ENCODE results near the gene YARS1.

DNA sequence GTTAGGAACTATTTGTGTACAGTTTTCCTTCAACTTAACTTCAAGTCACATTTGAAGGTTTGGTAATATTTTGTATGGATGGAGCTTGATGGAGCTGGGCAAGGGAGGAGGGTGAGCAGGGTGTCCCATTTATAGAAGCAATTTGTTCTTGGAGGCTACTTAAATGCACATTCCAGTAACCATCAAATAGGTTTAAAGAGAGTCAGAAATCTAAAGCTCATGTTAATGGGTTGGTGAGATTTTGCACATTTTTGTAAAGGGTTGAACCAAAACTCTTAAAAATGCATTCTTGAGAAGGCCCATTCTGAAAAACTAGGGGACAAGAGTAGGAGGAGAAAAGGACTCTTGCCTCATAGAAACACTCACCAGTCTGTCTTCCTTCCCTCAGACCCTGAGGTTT, 43.4 kb upstream of the YARS1 start:
- TF ChIP-seq, protein P1, sequence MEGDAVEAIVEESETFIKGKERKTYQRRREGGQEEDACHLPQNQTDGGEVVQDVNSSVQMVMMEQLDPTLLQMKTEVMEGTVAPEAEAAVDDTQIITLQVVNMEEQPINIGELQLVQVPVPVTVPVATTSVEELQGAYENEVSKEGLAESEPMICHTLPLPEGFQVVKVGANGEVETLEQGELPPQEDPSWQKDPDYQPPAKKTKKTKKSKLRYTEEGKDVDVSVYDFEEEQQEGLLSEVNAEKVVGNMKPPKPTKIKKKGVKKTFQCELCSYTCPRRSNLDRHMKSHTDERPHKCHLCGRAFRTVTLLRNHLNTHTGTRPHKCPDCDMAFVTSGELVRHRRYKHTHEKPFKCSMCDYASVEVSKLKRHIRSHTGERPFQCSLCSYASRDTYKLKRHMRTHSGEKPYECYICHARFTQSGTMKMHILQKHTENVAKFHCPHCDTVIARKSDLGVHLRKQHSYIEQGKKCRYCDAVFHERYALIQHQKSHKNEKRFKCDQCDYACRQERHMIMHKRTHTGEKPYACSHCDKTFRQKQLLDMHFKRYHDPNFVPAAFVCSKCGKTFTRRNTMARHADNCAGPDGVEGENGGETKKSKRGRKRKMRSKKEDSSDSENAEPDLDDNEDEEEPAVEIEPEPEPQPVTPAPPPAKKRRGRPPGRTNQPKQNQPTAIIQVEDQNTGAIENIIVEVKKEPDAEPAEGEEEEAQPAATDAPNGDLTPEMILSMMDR (IDR thresholded peaks at IDR 0.05; ENCODE audit: low read depth, low read length, missing input control) = no peak
- TF ChIP-seq, protein P2, sequence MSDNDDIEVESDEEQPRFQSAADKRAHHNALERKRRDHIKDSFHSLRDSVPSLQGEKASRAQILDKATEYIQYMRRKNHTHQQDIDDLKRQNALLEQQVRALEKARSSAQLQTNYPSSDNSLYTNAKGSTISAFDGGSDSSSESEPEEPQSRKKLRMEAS (IDR thresholded peaks at IDR 0.05) = no peak
- TF ChIP-seq GABPA (IDR thresholded peaks at IDR 0.05 in 1 of 2, conservative IDR thresholded peaks at IDR 0.05 in 1 of 2) (no peak), YY1 (IDR thresholded peaks at IDR 0.05) (no peak), TAF1 (conservative IDR thresholded peaks at IDR 0.05) (no peak), RAD21 (IDR thresholded peaks at IDR 0.05) (no peak)
- TF ChIP-seq, protein P3, sequence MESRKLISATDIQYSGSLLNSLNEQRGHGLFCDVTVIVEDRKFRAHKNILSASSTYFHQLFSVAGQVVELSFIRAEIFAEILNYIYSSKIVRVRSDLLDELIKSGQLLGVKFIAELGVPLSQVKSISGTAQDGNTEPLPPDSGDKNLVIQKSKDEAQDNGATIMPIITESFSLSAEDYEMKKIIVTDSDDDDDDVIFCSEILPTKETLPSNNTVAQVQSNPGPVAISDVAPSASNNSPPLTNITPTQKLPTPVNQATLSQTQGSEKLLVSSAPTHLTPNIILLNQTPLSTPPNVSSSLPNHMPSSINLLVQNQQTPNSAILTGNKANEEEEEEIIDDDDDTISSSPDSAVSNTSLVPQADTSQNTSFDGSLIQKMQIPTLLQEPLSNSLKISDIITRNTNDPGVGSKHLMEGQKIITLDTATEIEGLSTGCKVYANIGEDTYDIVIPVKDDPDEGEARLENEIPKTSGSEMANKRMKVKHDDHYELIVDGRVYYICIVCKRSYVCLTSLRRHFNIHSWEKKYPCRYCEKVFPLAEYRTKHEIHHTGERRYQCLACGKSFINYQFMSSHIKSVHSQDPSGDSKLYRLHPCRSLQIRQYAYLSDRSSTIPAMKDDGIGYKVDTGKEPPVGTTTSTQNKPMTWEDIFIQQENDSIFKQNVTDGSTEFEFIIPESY (IDR thresholded peaks at IDR 0.05) = no peak

Data from liver (tissue), 3 donors.